Activated naive CD8-positive, alpha-beta T cell treated with anti-CD3 and anti-CD28 coated beads, Interleukin-2, amount 10 ng/mL, durations not matched to agents 7 days and 5 days (primary cell): ENCODE results near the gene IKZF1. TPM values are rescaled to one million over a fixed set of nuclear protein-coding genes. Genes with fewer than 3 reads are reported as not detected.
A peak's percentile ranks its signal among the peaks of the same experiment; 100 is the strongest.
"Not testable (repeated sequence)": the region's sequence is repeated elsewhere in the genome, so short reads cannot be mapped to it uniquely, and the experiment has no call there.

ENCODE experiments used
- ATAC-seq: fragments of 150-1000 bp; cut with Tn5 transposase; one replicate; pipeline ENCODE4 v1.10.0; 2021; ENCODE audit warnings: low read depth, moderate library complexity
- POLR2A ChIA-PET: fragments of 350-600 bp; sonication (Branson Sonifier 250); formaldehyde crosslinking; loops from one replicate; lab custom pipeline; 2021; ENCODE audit warnings: antibody characterized with exemption; lab: Charles Lee
- DNase-seq: peaks from one replicate; pipeline ENCODE4 v3.0.0; 2021
- H3K27ac Mint-ChIP-seq: one replicate; pipeline ENCODE4 v1.8.0; 2022; ENCODE audit warnings: mild to moderate bottlenecking, mixed read lengths
- H3K27me3 Mint-ChIP-seq: one replicate; pipeline ENCODE4 v1.8.0; 2022; ENCODE audit warnings: mild to moderate bottlenecking, moderate library complexity, mixed read lengths
- H3K36me3 Mint-ChIP-seq: one replicate; pipeline ENCODE4 v1.8.0; 2021; ENCODE audit warnings: mild to moderate bottlenecking, mixed read lengths
- H3K4me1 Mint-ChIP-seq: one replicate; pipeline ENCODE4 v1.8.0; 2021; ENCODE audit warnings: mixed read lengths
- H3K4me3 Mint-ChIP-seq: one replicate; pipeline ENCODE4 v1.8.0; 2022; ENCODE audit warnings: mild to moderate bottlenecking, moderate library complexity, mixed read lengths
- H3K9me3 Mint-ChIP-seq: one replicate; pipeline ENCODE4 v1.8.0; 2021; ENCODE audit warnings: mixed read lengths
- total RNA-seq, 2 experiments: library from RNA; stranded (reverse); gene quantifications; one replicate each; pipeline ENCODE4 v1.2.3, GENCODE V29; 2021

The IKZF1 gene
- total RNA-seq, 2 experiments from 2014 or later = 383 to 410 TPM

DNA sequence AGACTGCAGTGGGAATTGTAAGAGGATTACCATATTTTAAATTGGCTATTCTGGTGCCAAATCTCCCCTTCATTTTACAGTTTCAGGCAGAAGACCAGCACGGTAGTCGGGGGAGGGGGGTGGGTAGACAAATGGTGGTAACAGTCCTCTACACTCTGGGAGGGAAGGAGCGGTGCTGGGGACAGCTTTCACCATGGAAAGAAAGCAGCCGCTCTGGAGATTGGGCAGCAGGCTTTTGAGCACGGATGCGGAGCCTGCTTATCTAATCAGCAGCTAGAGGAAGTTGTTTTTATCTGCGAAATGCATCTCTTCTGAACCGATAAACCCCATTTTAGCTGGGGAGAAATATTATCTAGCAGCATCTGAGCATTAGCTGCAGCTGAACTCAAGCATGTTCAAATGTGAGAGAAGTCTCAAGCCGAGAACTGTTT is 28.7 kb downstream of the IKZF1 start:
- ATAC-seq (peak; percentile 14), DNase-seq (no peak)
- H3K36me3 Mint-ChIP-seq = peaks cover 44% of the 10 kb centered on the region
- no peak overlapping the region for H3K27ac Mint-ChIP-seq
- no peaks in the 10 kb centered on the region for H3K27me3 Mint-ChIP-seq
- no peaks in the 10 kb centered on the region for H3K9me3 Mint-ChIP-seq
- no peak overlapping the region for H3K4me3 Mint-ChIP-seq
- peaks cover 60% of the 10 kb centered on the region for H3K4me1 Mint-ChIP-seq
- POLR2A ChIA-PET = interaction anchor here (0.6 to 9.0 kb wide), 9 partner anchors 14 to 127 kb away, joined by 3 to 176 read pairs (median 8); partner anchors contain the start of gene IKZF1

DNA sequence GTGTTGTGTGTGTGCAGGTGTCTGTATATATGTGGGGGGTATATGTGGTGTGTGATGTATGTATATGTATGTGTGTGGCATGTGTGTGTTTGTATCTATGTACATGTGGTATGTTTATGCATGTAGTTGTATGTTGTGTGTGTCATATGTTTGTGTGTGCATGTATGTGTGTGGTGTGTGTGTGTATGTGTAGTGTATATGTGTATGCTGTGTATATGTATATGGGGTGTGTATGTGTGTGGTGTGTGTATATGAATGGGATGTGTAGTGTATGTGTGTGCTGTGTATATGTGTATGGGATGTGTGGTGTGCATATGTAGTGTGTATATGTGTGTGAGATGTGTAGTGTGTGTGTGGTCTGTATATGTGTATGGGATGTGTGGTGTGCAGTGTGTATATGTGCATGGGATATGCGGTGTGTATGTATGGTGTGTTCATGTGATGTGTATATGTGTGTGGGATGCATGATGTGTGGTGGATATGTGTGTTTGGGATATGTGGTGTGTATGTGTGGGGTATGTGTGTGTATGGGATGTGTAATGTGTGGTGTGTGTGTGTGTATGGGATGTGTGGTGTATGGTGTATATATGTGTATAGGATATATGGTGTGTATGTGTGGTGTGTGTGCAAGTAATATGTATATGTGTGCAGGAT is 30.0 kb downstream of the IKZF1 start:
- POLR2A ChIA-PET = interaction anchor here (1.3 to 9.0 kb wide), 5 partner anchors 13 to 128 kb away, joined by 5 to 176 read pairs (median 8); partner anchors contain the start of gene IKZF1
- Mint-ChIP-seq H3K27me3 (no peaks in the 10 kb centered on the region), H3K36me3 (peaks cover 42% of the 10 kb centered on the region), H3K27ac (no peak overlapping the region), H3K4me3 (no peak overlapping the region), H3K9me3 (no peaks in the 10 kb centered on the region), H3K4me1 (peaks cover 66% of the 10 kb centered on the region)
- DNase-seq (no peak), ATAC-seq (no peak)

DNA sequence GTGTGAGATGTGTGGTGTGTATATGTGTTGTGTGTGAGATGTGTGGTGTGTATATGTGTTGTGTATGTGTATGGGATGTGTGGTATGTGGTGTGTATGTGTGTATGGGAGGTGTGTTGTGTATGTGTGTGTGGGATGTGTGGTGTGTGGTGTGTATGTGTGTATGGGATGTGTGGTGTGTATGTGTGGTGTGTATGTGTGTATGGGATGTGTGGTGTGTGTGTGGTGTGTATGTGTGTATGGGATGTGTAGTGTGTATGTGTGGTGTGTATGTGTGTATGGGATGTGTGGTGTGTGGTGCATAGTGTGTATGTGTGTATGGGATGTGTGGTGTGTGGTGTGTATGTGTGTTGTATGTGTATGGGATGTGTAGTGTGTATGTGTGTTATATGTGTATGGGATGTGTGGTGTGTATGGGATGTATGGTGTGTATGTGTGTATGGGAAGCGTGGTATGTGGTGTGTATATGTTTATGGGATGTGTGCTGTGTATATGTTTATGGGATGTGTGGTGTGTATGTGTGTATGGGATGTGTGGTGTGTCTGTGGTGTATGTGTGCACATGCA is 30.8 kb downstream of the IKZF1 start:
- peaks cover 34% of the 10 kb centered on the region for H3K36me3 Mint-ChIP-seq
- ATAC-seq = no peak

DNA sequence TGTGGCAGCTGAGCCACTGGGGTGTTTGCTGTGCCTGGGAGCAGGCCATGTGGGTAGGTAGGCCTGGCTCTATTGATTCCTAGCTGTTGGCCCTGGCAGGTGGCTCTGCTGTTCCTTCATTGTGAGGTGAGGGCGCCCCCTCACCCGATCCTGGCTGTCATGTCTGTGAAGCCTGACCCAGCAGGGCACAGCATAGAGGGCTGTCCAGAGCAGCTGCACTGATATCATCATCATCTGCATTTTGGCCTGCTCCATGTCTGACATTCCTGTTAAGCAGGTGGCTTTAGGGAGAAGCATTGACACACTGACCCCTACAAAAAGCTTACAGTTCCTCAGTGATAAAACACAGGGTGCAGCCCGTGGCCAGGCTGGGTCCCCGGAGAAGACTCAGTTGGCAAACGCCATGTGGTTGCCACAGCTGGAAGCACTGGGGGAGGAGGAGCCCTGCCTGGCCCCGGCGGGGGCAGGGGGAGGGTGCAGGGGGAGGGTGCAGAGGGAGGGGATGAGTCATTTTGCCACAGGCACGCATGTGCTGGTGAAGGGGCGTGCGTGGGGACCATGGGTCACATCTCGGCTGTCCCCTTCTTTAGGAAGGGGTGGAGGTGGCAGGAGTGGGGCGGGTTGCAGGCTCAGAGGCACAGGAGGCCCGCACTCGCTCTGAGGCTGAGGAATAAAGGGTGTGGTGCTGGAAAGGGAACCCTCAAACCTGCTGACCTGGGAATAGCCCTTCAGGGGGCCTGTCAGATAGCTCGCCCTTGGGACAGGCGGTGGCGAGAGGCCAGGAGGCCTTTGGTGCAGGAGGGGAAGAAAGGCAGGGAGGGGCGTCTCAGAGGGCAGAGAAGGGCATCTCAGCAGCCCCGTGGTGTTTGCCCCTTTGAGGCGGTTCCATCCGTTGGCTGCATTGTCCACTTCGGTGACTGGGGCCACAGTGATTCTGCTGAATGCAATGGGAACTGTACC is 31.6 kb downstream of the IKZF1 start:
- POLR2A ChIA-PET = interaction anchor here (0.9 to 19.7 kb wide), 9 partner anchors 13 to 324 kb away, joined by 3 to 489 read pairs (median 3); partner anchors contain the start of gene IKZF1

More for the DNA sequence above, 30.8 kb downstream of the IKZF1 start:
- Mint-ChIP-seq H3K4me1 (peaks cover 63% of the 10 kb centered on the region), H3K9me3 (no peaks in the 10 kb centered on the region), H3K4me3 (no peak overlapping the region), H3K27me3 (no peaks in the 10 kb centered on the region), H3K27ac (no peak overlapping the region)
- DNase-seq = no peak
- POLR2A ChIA-PET = interaction anchor here (0.9 to 19.7 kb wide), 6 partner anchors 14 to 325 kb away, joined by 3 to 489 read pairs (median 63); partner anchors contain the start of gene IKZF1

DNA sequence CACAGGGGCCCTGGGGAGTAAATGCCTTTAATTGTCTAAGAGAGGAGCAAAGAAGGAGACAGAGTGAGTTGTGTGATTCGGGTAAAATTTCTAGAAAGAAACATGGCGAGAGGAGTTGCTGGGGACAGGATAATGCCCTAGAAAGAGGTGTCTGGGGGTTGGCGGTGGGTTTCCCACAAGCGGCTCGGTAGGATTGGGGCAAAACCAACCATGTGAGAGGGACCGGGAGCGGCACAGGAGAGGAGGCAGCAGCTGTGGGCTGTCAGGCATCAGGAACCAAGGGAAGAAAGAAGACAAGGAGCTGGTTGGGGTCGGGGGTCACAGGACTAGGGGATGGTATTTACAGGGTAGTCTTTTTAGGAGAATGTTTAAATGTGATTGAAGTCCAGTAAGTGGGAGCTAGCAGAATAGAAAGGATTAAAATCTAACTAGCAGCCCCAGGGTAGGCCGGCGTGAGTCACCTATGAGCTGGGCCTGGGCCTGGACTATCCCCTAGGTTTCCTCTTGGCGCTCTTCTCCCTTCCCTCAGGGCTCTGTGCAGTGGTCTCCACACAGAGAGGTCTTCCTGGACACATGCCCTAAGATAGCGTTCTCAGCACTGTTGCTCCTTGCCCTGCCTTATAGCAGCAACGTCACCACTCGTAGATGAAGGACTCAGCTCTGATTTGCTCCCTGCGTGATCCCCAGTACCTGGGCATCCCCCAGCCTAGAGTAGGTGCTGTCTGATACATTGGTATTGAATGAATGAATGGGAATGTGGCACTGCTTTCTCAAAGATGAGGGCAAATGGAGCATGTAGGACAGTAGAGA is 32.6 kb downstream of the IKZF1 start:
- ATAC-seq = no peak
- Mint-ChIP-seq H3K4me1 (peaks cover 60% of the 10 kb centered on the region), H3K4me3 (no peak overlapping the region), H3K36me3 (peaks cover 29% of the 10 kb centered on the region), H3K27ac (no peak overlapping the region), H3K27me3 (no peaks in the 10 kb centered on the region), H3K9me3 (no peaks in the 10 kb centered on the region)
- POLR2A ChIA-PET = interaction anchor here (1.0 to 19.7 kb wide), 6 partner anchors 12 to 132 kb away, joined by 3 to 489 read pairs (median 63); partner anchors contain the start of gene IKZF1
- DNase-seq = no peak

More for the DNA sequence above, 31.6 kb downstream of the IKZF1 start:
- peaks cover 27% of the 10 kb centered on the region for H3K36me3 Mint-ChIP-seq
- H3K27me3 Mint-ChIP-seq = no peaks in the 10 kb centered on the region
- H3K9me3 Mint-ChIP-seq = no peaks in the 10 kb centered on the region
- H3K4me3 Mint-ChIP-seq = no peak overlapping the region
- ATAC-seq (peak; percentile 27), DNase-seq (peak; percentile 78)
- H3K4me1 Mint-ChIP-seq = peaks cover 61% of the 10 kb centered on the region
- H3K27ac Mint-ChIP-seq = no peak overlapping the region

DNA sequence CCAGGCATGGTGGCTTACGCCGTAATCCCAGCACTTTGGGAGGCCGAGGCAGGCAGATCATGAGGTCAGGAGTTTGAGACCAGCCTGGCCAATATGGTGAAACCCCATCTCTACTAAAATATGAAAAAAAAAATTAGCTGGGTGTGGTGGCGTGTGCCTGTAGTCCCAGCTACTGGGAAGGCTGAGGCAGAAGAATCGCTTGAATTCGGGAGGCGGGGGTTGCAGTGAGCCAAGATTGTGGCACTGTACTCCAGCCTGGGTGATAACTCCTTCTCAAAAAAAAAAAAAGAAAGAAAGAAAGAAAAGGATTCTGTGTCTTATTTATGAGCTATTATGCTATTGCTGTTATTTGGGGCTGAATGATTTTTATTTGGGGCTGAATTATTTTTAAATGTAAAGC is 35.0 kb downstream of the IKZF1 start:
- not testable (repeated sequence) for ATAC-seq, H3K27ac Mint-ChIP-seq, H3K9me3 Mint-ChIP-seq, DNase-seq, H3K4me3 Mint-ChIP-seq, H3K27me3 Mint-ChIP-seq
- H3K36me3 Mint-ChIP-seq = peaks cover 44% of the 10 kb centered on the region
- POLR2A ChIA-PET = interaction anchor here (0.6 to 19.7 kb wide), 9 partner anchors 8 to 81 kb away, joined by 3 to 489 read pairs (median 4); partner anchors contain the start of gene IKZF1
- peaks cover 75% of the 10 kb centered on the region for H3K4me1 Mint-ChIP-seq

DNA sequence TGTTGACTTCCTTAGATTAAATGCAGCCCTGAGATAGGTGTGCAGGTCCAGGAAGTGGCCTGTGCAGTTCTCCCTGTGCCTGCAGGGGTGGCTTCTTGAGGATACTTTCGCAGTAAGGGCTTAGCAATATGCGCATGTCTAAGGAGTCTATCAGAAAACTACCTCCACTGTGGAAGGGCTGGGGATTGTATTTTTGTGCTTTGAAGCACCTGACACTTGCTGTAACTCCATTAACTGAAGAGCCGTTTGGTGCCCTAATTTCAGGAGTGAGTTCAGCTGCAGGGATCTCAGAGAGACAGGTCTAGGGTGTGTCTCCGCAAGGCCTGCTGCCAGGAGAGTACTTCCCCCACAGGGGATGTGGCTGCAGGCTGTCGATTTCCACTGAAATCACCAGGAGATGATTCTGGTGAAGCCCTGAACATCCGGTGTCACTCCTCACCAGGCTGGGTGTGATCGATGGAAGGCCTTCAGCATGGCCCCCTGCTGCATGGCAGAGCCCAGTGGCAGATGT is 35.5 kb downstream of the IKZF1 start:
- peaks cover 78% of the 10 kb centered on the region for H3K4me1 Mint-ChIP-seq
- DNase-seq (peak; percentile 67), ATAC-seq (peak; percentile 54)
- H3K36me3 Mint-ChIP-seq = peaks cover 46% of the 10 kb centered on the region
- no peak overlapping the region for H3K27ac Mint-ChIP-seq
- no peak overlapping the region for H3K4me3 Mint-ChIP-seq
- no peaks in the 10 kb centered on the region for H3K9me3 Mint-ChIP-seq
- no peaks in the 10 kb centered on the region for H3K27me3 Mint-ChIP-seq
- POLR2A ChIA-PET = interaction anchor here (0.6 to 19.7 kb wide), 7 partner anchors 8 to 80 kb away, joined by 3 to 489 read pairs (median 6); partner anchors contain the start of gene IKZF1

DNA sequence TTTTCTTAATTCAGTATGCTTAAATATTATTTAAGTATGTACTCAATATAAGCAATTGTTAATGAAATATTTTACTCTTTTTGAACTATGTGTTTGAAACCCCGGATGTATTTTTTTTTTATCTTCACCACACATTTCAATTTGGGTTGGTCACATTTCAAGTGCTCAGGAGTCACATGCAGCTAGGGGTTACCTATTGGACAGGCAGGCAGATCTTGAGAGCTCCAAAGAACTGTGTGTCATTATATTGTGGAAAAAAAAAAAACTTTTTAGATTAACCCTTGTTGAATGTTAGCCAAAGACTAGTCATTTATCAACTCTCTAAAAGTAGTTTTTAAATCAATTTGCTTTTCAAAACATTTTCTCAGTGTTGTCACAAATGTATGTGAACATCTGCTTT is 37.2 kb downstream of the IKZF1 start:
- DNase-seq = no peak
- Mint-ChIP-seq H3K36me3 (peaks cover 53% of the 10 kb centered on the region), H3K27ac (peak overlapping the region; percentile 91), H3K4me3 (peak overlapping the region; percentile 77), H3K9me3 (no peaks in the 10 kb centered on the region), H3K4me1 (peaks cover 88% of the 10 kb centered on the region), H3K27me3 (no peaks in the 10 kb centered on the region)
- ATAC-seq = no peak
- POLR2A ChIA-PET = interaction anchor here (0.7 to 19.7 kb wide), 6 partner anchors 8 to 72 kb away, joined by 3 to 489 read pairs (median 66); partner anchors contain the start of gene IKZF1

DNA sequence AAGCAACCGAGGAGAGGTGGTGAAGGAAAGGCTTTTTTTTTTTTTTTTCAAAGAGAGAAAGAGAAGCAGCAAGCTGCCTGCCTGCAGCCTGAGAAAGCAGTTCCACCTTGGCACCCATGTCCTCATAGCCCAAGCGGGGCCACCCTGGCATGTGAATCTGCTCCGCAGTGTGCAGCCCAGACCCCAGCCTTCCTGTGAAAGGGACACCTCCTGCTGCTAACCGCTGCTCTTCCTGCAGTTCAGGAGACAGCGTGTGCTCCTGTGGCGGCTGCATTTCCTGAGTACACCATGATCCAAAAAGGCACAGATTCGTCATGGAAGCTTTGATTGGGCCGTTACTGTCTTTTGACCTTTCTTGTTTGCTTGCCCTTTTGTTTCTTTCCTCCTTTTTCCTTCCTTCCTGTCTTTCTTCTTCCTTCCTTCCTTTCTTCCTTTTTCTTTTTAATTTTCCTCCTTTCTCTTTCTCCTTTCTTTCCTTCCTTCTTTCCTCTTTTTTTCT is 38.1 kb downstream of the IKZF1 start:
- POLR2A ChIA-PET = interaction anchor here (1.8 to 19.7 kb wide), 4 partner anchors 7 to 29 kb away, joined by 8 to 489 read pairs (median 223); partner anchors contain the start of gene IKZF1
- DNase-seq = peak; percentile 61
- H3K9me3 Mint-ChIP-seq = no peaks in the 10 kb centered on the region
- no peaks in the 10 kb centered on the region for H3K27me3 Mint-ChIP-seq
- ATAC-seq = peak; percentile 28
- H3K4me1 Mint-ChIP-seq = peaks cover 85% of the 10 kb centered on the region
- H3K27ac Mint-ChIP-seq = peak overlapping the region; percentile 91
- peak overlapping the region; percentile 77 for H3K4me3 Mint-ChIP-seq
- H3K36me3 Mint-ChIP-seq = peaks cover 50% of the 10 kb centered on the region

DNA sequence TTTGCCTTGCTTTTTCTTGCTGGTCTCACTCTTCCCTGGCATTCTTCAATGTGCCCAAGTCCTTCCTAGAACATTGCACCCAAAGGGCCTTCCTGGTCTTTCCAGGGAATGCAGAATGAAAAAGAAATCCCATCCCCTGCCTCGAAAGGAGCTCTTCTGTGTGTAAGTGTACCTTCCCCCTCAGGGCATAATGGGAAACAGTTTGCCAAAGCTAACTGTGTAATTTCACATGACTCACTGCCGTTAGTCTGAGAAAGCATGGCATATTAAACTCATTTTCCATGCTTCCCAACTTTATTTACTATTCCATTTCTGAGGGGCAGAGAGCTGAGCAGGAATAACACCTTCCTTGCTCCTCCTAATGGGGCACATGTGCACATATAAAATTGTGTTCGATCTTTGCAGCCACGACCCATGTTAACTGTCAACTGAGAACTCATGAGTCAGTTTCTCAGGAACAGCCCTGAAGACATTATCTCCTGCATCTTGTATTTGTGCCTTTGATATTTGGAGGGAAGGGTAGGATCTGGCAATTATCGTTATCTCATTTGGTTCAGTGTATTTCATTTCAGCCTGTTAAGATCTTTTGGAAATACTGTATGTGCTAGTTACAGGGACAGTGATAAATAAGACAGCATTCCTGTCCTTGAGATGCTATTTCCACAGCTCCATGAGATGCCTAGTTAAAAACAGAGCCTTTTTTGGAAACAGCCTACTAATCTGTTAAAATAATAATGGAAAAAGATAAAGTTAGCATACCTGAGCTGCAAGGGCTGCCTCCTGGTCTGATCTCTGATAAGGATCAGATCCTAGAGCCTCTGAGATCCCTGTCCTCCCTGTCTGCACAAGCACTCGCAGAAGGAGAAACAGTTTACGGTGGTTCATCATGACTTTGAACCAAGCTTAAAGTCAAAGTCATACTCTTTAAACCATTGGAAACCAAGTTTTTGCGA is 42.3 kb downstream of the IKZF1 start:
- Mint-ChIP-seq H3K36me3 (peaks cover 65% of the 10 kb centered on the region), H3K9me3 (no peaks in the 10 kb centered on the region), H3K4me3 (peak overlapping the region; percentile 72), H3K27ac (peak overlapping the region; percentile 96), H3K27me3 (no peaks in the 10 kb centered on the region), H3K4me1 (peaks cover 86% of the 10 kb centered on the region)
- POLR2A ChIA-PET = interaction anchor here (0.8 to 19.7 kb wide), 6 partner anchors 8 to 136 kb away, joined by 3 to 489 read pairs (median 66); partner anchors contain the start of gene IKZF1
- ATAC-seq = no peak
- no peak for DNase-seq

DNA sequence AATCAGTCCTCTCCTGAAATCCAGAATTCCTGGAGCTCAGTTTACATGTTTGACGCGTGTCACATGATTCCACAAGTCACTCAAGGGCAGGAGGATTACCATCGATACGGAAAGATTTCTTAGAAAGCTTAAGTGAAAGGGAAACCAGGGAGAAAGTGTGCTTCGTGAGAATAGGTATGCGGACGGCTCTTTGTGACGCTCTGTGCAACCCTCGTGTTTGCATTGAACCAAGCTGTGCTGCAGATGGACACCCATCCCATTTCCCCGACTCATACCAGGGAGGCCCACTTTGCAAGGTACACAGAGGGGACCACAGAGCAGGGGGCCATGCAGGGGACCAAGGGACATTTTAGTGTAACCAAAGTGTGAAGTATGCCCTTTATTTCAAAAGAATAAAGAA is 43.2 kb downstream of the IKZF1 start:
- Mint-ChIP-seq H3K27me3 (no peaks in the 10 kb centered on the region), H3K4me1 (peaks cover 84% of the 10 kb centered on the region), H3K4me3 (peak overlapping the region; percentile 72), H3K36me3 (peaks cover 63% of the 10 kb centered on the region), H3K9me3 (no peaks in the 10 kb centered on the region), H3K27ac (peak overlapping the region; percentile 96)
- DNase-seq (no peak), ATAC-seq (peak; percentile 11)
- POLR2A ChIA-PET = interaction anchor here (0.8 to 19.7 kb wide), 6 partner anchors 9 to 137 kb away, joined by 3 to 489 read pairs (median 66); partner anchors contain the start of gene IKZF1
